HepG2 (cell line): ENCODE data around the gene THSD8. TPM values are rescaled to one million over a fixed set of nuclear protein-coding genes. Genes with fewer than 3 reads are reported as not detected.

Source experiments
- BCL3 ChIP-seq: sonication (generic); formaldehyde crosslinking; IDR thresholded peaks from 2 replicates; pipeline ENCODE4 v1.5.1; 2020; ENCODE audit warnings: mild to moderate bottlenecking, missing genetic modification reagents, moderate library complexity
- GATAD2A ChIP-seq: IDR thresholded peaks from 2 replicates; pipeline ENCODE4 v1.6.1; 2016
- HIVEP1 ChIP-seq: sonication (generic); formaldehyde crosslinking; IDR thresholded peaks from 2 replicates; pipeline ENCODE4 v1.4.0; 2020; ENCODE audit warnings: mild to moderate bottlenecking, missing genetic modification reagents
- HOXD1 ChIP-seq: sonication (generic); formaldehyde crosslinking; IDR thresholded peaks from 2 replicates; pipeline ENCODE4 v1.5.0; 2020; ENCODE audit warnings: missing genetic modification reagents
- KDM2A ChIP-seq: sonication (generic); formaldehyde crosslinking; IDR thresholded peaks from 2 replicates; pipeline ENCODE4 v1.4.0; 2020; ENCODE audit warnings: low read depth, missing genetic modification reagents, borderline replicate concordance
- ZNF687 ChIP-seq: sonication (generic); formaldehyde crosslinking; IDR thresholded peaks from 2 replicates; pipeline ENCODE4 v1.5.1; 2020; ENCODE audit warnings: mild to moderate bottlenecking, missing genetic modification reagents, moderate library complexity
- polyA plus RNA-seq, 8 experiments: library from polyadenylated mRNA; depleted of rRNA in 3 of 8; stranded (reverse) in 7 of 8; unstranded in 1 of 8; fragments of >200 nt; fragmentation: Illumina TruSeq in 4 of 8; extraction: Trizol in 4 of 8; gene quantifications; 2 replicates each; pipeline versions ENCODE4 v1.2.1 to v1.2.3, GENCODE V29; 2011 to 2016; ENCODE audit warnings: low read depth in 4 of 8, missing spikeins in 1 of 8, mixed read lengths in 1 of 8; ENCODE audit not compliant: insufficient read depth in 1 of 8
- total RNA-seq, 5 experiments: library from RNA; depleted of rRNA; stranded (reverse); fragments of >200 nt; fragmentation: Illumina TruSeq; extraction: Trizol; gene quantifications; 2 replicates each; pipeline ENCODE4 v1.2.3, GENCODE V29; 2016; ENCODE audit warnings: low read depth in 1 of 5
- TF ChIP-seq, protein P1 (sequence below): sonication (generic); formaldehyde crosslinking; IDR thresholded peaks from 2 replicates; pipeline ENCODE4 v1.9.0; 2022; ENCODE audit warnings: missing genetic modification reagents, mild to moderate bottlenecking, borderline replicate concordance

THSD8 gene
- total and polyA plus RNA-seq, 2 of the 13 experiments (the other 11 are each of a cell fraction or from before 2014, with no cell fraction given), result 4.8 to 14.9 TPM

DNA sequence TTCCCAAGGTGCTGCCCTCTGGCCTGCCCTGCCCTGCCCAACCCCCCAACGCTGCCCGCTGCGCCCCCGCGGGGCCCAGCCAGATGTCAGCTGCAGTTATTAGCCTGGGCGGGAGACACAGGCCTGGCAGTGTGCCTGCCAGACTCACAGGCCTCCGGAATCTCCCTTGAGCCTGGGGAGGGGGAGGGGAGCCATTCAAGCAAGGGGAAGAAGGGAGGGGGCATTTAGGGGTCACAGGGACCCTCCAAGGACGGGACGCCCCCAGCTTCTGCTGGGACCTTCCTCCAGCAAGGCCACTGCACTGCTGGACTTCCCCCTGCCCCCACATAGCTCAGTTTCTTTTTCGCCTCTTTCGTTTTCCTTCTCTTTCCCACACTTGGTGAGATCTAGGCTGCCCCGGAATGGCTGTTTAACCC lies 13.2 kb upstream of the THSD8 start (continued):
- peak; percentile 72 for TF ChIP-seq ZNF687 (CRISPR knock-in tag)
- no peak for TF ChIP-seq HOXD1
- TF ChIP-seq HIVEP1 (CRISPR knock-in tag), result no peak
- no peak; the same call in 1 of the 2 replicates for TF ChIP-seq KDM2A (CRISPR knock-in tag)
- TF ChIP-seq GATAD2A, result 0 out of 2 replicates have a peak, but pooled peaks have one; percentile 45
- TF ChIP-seq, protein P1, sequence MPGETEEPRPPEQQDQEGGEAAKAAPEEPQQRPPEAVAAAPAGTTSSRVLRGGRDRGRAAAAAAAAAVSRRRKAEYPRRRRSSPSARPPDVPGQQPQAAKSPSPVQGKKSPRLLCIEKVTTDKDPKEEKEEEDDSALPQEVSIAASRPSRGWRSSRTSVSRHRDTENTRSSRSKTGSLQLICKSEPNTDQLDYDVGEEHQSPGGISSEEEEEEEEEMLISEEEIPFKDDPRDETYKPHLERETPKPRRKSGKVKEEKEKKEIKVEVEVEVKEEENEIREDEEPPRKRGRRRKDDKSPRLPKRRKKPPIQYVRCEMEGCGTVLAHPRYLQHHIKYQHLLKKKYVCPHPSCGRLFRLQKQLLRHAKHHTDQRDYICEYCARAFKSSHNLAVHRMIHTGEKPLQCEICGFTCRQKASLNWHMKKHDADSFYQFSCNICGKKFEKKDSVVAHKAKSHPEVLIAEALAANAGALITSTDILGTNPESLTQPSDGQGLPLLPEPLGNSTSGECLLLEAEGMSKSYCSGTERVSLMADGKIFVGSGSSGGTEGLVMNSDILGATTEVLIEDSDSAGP (CRISPR knock-in tag), result no peak; the same call in 1 of the 2 replicates
- 0 out of 2 replicates have a peak, but pooled peaks have one; percentile 33 for TF ChIP-seq BCL3 (CRISPR knock-in tag)
- TF ChIP-seq, all 625 proteins: peak for 47
